H1 (cell line): ENCODE results near the gene DENND4B. TPM values are rescaled to one million over a fixed set of nuclear protein-coding genes. Genes with fewer than 3 reads are reported as not detected.
A peak's percentile ranks its signal among the peaks of the same experiment; 100 is the strongest.

Source experiments
- CTCF ChIA-PET: fragments of 300-600 bp; sonication (Branson Sonifier 250); formaldehyde crosslinking; loops from one replicate; lab custom pipeline; 2021; ENCODE audit not compliant: partially characterized antibody; lab: Charles Lee
- POLR2A ChIA-PET: fragments of 300-600 bp; sonication (Branson Sonifier 250); formaldehyde crosslinking; loops from one replicate; lab custom pipeline; 2021; ENCODE audit warnings: inconsistent platforms; ENCODE audit not compliant: partially characterized antibody; lab: Charles Lee
- DNase-seq, 2 experiments: peaks; one replicate each; pipeline versions ENCODE4 v3.0.0 to v3.0.0-alpha.2; 2010 to 2022; ENCODE audit warnings: low spot score in 2 of 2, low read depth in 1 of 2, mixed read lengths in 1 of 2
- FAIRE-seq: peaks from 2 replicates; lab custom pipeline; 2011; peaks lifted over from hg19 to GRCh38; lab: Jason Lieb, UNC
- H2AFZ ChIP-seq: 2 replicates; pipeline ENCODE4 v1.8.1; 2012; ENCODE audit warnings: low read length, inconsistent platforms
- H2AK5ac ChIP-seq: 2 replicates; pipeline ENCODE4 v1.6.1; 2013; ENCODE audit warnings: low read depth, low read length
- H2BK120ac ChIP-seq: replicated peaks from 2 replicates; pipeline ENCODE3; 2013; ENCODE audit warnings: low read depth, low read length, inconsistent platforms
- H2BK12ac ChIP-seq: 2 replicates; pipeline ENCODE4 v1.6.1; 2013; ENCODE audit warnings: low read depth, low read length
- H2BK15ac ChIP-seq: 2 replicates; pipeline ENCODE4 v1.6.1; 2013; ENCODE audit warnings: low read length
- H2BK20ac ChIP-seq: 2 replicates; pipeline ENCODE4 v1.6.1; 2013; ENCODE audit warnings: low read length
- H2BK5ac ChIP-seq: 2 replicates; pipeline ENCODE4 v1.6.1; 2013; ENCODE audit warnings: low read depth, low read length
- H3K14ac ChIP-seq: 2 replicates; pipeline ENCODE4 v1.6.1; 2013; ENCODE audit warnings: inconsistent platforms; ENCODE audit not compliant: insufficient read length
- H3K18ac ChIP-seq: 2 replicates; pipeline ENCODE4 v1.6.1; 2013; ENCODE audit warnings: low read length; ENCODE audit errors: extremely low read depth
- H3K23ac ChIP-seq: 2 replicates; pipeline ENCODE4 v1.6.1; 2013; ENCODE audit warnings: inconsistent platforms; ENCODE audit not compliant: insufficient read length
- H3K23me2 ChIP-seq: 2 replicates; pipeline ENCODE4 v1.6.1; 2013; ENCODE audit warnings: low read depth, low read length
- H3K27ac ChIP-seq: 2 replicates; pipeline ENCODE4 v1.6.1; 2011; ENCODE audit warnings: low read depth, low read length, inconsistent platforms
- H3K27me3 ChIP-seq, 4 experiments: replicated peaks in 1 of 4; 1 replicate in 1 of 4; 2 replicates in 3 of 4; pipeline versions ENCODE4 v1.6.1 to v1.8.1; 2011 to 2013; ENCODE audit warnings: low read length in 3 of 4, mild to moderate bottlenecking in 3 of 4, inconsistent platforms in 2 of 4, mixed read lengths in 2 of 4, moderate library complexity in 1 of 4; ENCODE audit not compliant: control insufficient read depth in 3 of 4, insufficient read depth in 3 of 4; ENCODE audit errors: extremely low read depth in 1 of 4
- H3K36me3 ChIP-seq, 4 experiments: 2 replicates each; pipeline versions ENCODE4 v1.6.1 to v1.8.1; 2011 to 2013; ENCODE audit warnings: mild to moderate bottlenecking in 4 of 4, low read length in 3 of 4, moderate library complexity in 2 of 4, control low read depth in 1 of 4, inconsistent platforms in 1 of 4; ENCODE audit not compliant: insufficient read depth in 4 of 4, control insufficient read depth in 2 of 4
- H3K4ac ChIP-seq: replicated peaks from 2 replicates; pipeline ENCODE3; 2013; ENCODE audit warnings: low read length, low read depth, mixed read lengths, inconsistent platforms; ENCODE audit not compliant: insufficient read length
- H3K4me1 ChIP-seq, 4 experiments: replicated peaks in 1 of 4; 1 replicate in 1 of 4; 2 replicates in 3 of 4; pipeline versions ENCODE4 v1.6.1 to v1.8.1; 2011 to 2013; ENCODE audit warnings: low read length in 3 of 4, inconsistent platforms in 2 of 4, mixed read lengths in 1 of 4; ENCODE audit not compliant: insufficient read depth in 4 of 4, control insufficient read depth in 3 of 4
- H3K4me2 ChIP-seq, 2 experiments: 2 replicates each; pipeline versions ENCODE4 v1.6.1 to v1.8.1; 2011 to 2013; ENCODE audit warnings: low read depth in 2 of 2, low read length in 2 of 2, control low read depth in 1 of 2, inconsistent platforms in 1 of 2, mild to moderate bottlenecking in 1 of 2; ENCODE audit not compliant: insufficient read depth in 1 of 2
- H3K4me3 ChIP-seq, 4 experiments: fragments of 200-600, 300-600 bp in 1 of 4; sonication (generic), shearing (Covaris generic), sonication (Bioruptor Twin) in 1 of 4; 2 replicates each; pipeline versions ENCODE4 v1.5.1 to v1.8.1; 2011 to 2016; ENCODE audit warnings: low read length in 4 of 4, low read depth in 3 of 4, control low read depth in 2 of 4, inconsistent platforms in 2 of 4, mild to moderate bottlenecking in 2 of 4, mixed read lengths in 1 of 4, moderate library complexity in 1 of 4; ENCODE audit not compliant: insufficient read depth in 2 of 4; ENCODE audit errors: extremely low read depth in 1 of 4
- H3K56ac ChIP-seq: replicated peaks from 2 replicates; pipeline ENCODE3; 2013; ENCODE audit warnings: low read depth, mild to moderate bottlenecking, mixed read lengths, low read length, inconsistent platforms; ENCODE audit not compliant: insufficient read length
- H3K79me1 ChIP-seq: 2 replicates; pipeline ENCODE4 v1.6.1; 2013; ENCODE audit warnings: low read depth, low read length, control low read depth
- H3K79me2 ChIP-seq, 2 experiments: 2 replicates each; pipeline versions ENCODE4 v1.6.1 to v1.8.1; 2012 to 2013; ENCODE audit warnings: low read length in 2 of 2, mild to moderate bottlenecking in 2 of 2, inconsistent platforms in 1 of 2; ENCODE audit not compliant: insufficient read depth in 2 of 2, control insufficient read depth in 1 of 2
- H3K9ac ChIP-seq, 4 experiments: replicated peaks in 1 of 4; 1 replicate in 1 of 4; 2 replicates in 3 of 4; pipeline versions ENCODE4 v1.6.1 to v1.8.1; 2011 to 2013; ENCODE audit warnings: low read depth in 3 of 4, low read length in 3 of 4, control low read depth in 2 of 4, mild to moderate bottlenecking in 2 of 4, moderate library complexity in 2 of 4, inconsistent platforms in 1 of 4; ENCODE audit errors: extremely low read depth in 1 of 4
- H3K9me3 ChIP-seq, 2 experiments: 2 replicates each; pipeline versions ENCODE4 v1.6.1 to v1.8.1; 2012 to 2013; ENCODE audit warnings: mild to moderate bottlenecking in 2 of 2, moderate library complexity in 2 of 2, control low read depth in 1 of 2, inconsistent platforms in 1 of 2, low read depth in 1 of 2, low read length in 1 of 2, mixed read lengths in 1 of 2; ENCODE audit not compliant: insufficient read depth in 2 of 2
- H4K20me1 ChIP-seq, 2 experiments: replicated peaks in 1 of 2; 2 replicates each; pipeline versions ENCODE3 to v1.8.1; 2011 to 2013; ENCODE audit warnings: inconsistent platforms in 2 of 2, low read length in 2 of 2, mild to moderate bottlenecking in 1 of 2; ENCODE audit not compliant: insufficient read depth in 2 of 2, control insufficient read depth in 1 of 2
- H4K5ac ChIP-seq: 2 replicates; pipeline ENCODE4 v1.6.1; 2013; ENCODE audit warnings: low read length, low read depth, mixed read lengths, inconsistent platforms; ENCODE audit not compliant: insufficient read length
- H4K8ac ChIP-seq: 2 replicates; pipeline ENCODE4 v1.8.0; 2013; ENCODE audit warnings: mild to moderate bottlenecking, moderate library complexity, low read length, inconsistent platforms; ENCODE audit not compliant: insufficient read depth; ENCODE audit errors: extremely low read depth
- H4K91ac ChIP-seq: replicated peaks from 2 replicates; pipeline ENCODE3; 2013; ENCODE audit warnings: low read length, mixed read lengths, inconsistent platforms; ENCODE audit not compliant: insufficient read length
- CBX5 ChIP-seq: fragments of 300-800, 300-1000 bp; sonication (generic); IDR thresholded peaks from 2 replicates; pipeline ENCODE4 v1.7.1; 2016; ENCODE audit warnings: antibody characterized with exemption, low read length, low read depth
- HDAC2 ChIP-seq, 2 experiments: fragments of 300-600 bp in 1 of 2; sonication (generic) in 1 of 2; IDR thresholded peaks; 2 replicates each; pipeline ENCODE4 v1.6.1; 2011 to 2012; ENCODE audit warnings: low read depth in 2 of 2, low read length in 2 of 2, mild to moderate bottlenecking in 2 of 2, moderate library complexity in 2 of 2, borderline replicate concordance in 1 of 2, inconsistent platforms in 1 of 2
- KDM5A ChIP-seq: fragments of 200-600 bp; IDR thresholded peaks from 2 replicates; pipeline ENCODE4 v1.7.1; 2012; ENCODE audit warnings: mild to moderate bottlenecking, low read length, inconsistent platforms, mixed read lengths
- POLR2AphosphoS5 ChIP-seq: IDR thresholded peaks from 2 replicates; pipeline ENCODE4 v1.6.1; 2011; ENCODE audit warnings: low read depth, low read length
- RFX5 ChIP-seq: IDR thresholded peaks from 2 replicates; pipeline ENCODE4 v1.6.1; 2011; ENCODE audit warnings: low read depth, low read length, improper control_type of control experiment, borderline replicate concordance
- SRF ChIP-seq: IDR thresholded peaks from 2 replicates; pipeline ENCODE4 v1.6.1; 2011; ENCODE audit warnings: mild to moderate bottlenecking, low read depth, low read length, moderate library complexity
- TBP ChIP-seq: IDR thresholded peaks from 2 replicates; pipeline ENCODE4 v1.6.1; 2011; ENCODE audit warnings: low read depth, low read length, improper control_type of control experiment
- WGBS, 2 experiments: shearing (Covaris generic) in 1 of 2; methylation state at CpG; one replicate each; pipeline versions ENCODE4 v1.1.6 to v1.1.7; 2013 to 2015; ENCODE audit warnings: low lambda C conversion rate in 2 of 2, mixed read lengths in 2 of 2, inconsistent platforms in 1 of 2, low coverage in 1 of 2, missing lambda C conversion rate in 1 of 2; ENCODE audit not compliant: insufficient replicate concordance in 2 of 2, insufficient coverage in 1 of 2, insufficient read length in 1 of 2; ENCODE audit errors: extremely low coverage in 1 of 2, missing lambda C conversion rate in 1 of 2; 5-methylcytosine and 5-hydroxymethylcytosine counted together
- polyA plus RNA-seq, 7 experiments: library from polyadenylated mRNA; depleted of rRNA in 3 of 7; stranded (reverse) in 5 of 7; unstranded in 2 of 7; fragments of >200 nt in 5 of 7; fragments of 200-250 nt in 2 of 7; gene quantifications; 1 replicate in 5 of 7; 2 replicates in 1 of 7; 4 replicates in 1 of 7; pipeline versions ENCODE4 v1.2.1 to v1.2.3, GENCODE V29; 2011 to 2013; ENCODE audit warnings: missing spikeins in 2 of 7, mixed read lengths in 2 of 7
- total RNA-seq: library from RNA; stranded (reverse); fragmentation: NEBNext Ultra II Directional; extraction: Animal tissue kit (Norgen Biotek cat#: 25700); gene quantifications from 2 replicates; pipeline ENCODE4 v1.2.1, GENCODE V29; 2021

The DENND4B gene
- total and polyA plus RNA-seq, 2 of the 8 experiments (the other 6 are each of a cell fraction or from before 2014, with no cell fraction given), result 45.6 to 61.1 TPM

GRCh38 chr1:153973525-153973924 is 27.0 kb upstream of the DENND4B start:
- Histone ChIP-seq H3K27ac (no peak overlapping the region), H3K23ac (no peak overlapping the region), H3K4me1 (peaks cover 0 to 6% (median under 1%) of the 10 kb centered on the region in 4 experiments; a peak in 4 of 7 replicates), H2BK120ac (no peak overlapping the region), H3K9ac (no peak overlapping the region), H4K20me1 (no peaks in the 10 kb centered on the region), H2AK5ac (no peak overlapping the region), H3K79me1 (peaks cover 6% of the 10 kb centered on the region), H4K5ac (no peak overlapping the region), H2BK5ac (no peak overlapping the region), H2BK12ac (no peak overlapping the region), H3K4me2 (no peak overlapping the region), H3K14ac (no peak overlapping the region), H3K56ac (no peak overlapping the region), H3K23me2 (peaks cover 13% of the 10 kb centered on the region), H2AFZ (no peak overlapping the region), H4K8ac (no peak overlapping the region), H3K27me3 (no peaks in the 10 kb centered on the region), H2BK15ac (no peak overlapping the region), H3K36me3 (peaks cover 11 to 36% (median 18%) of the 10 kb centered on the region in 4 experiments; a peak in 7 of 8 replicates), H3K4ac (no peak overlapping the region), H4K91ac (no peak overlapping the region), H3K4me3 (no peak overlapping the region), H3K9me3 (no peaks in the 10 kb centered on the region), H2BK20ac (no peak overlapping the region), H3K18ac (no peak overlapping the region), H3K79me2 (peaks cover 0 to 24% of the 10 kb centered on the region in 2 experiments; a peak in 2 of 4 replicates)
- WGBS, 2 experiments, result 83% methylated on average over 7 of the region's 7 CpGs; no CpG with 5 or more reads in 1 of the 2 experiments
- ChIA-PET POLR2A (interaction anchor here (1.3 to 15.5 kb wide), 5 partner anchors 8 to 181 kb away, joined by 3 to 276 read pairs (median 156); partner anchors contain the start of genes CREB3L4, CRTC2, DENND4B and RAB13), CTCF (interaction anchor here (2.2 to 3.8 kb wide), 3 partner anchors 10 to 27 kb away, joined by 8 to 14 read pairs (median 8); partner anchors contain the start of genes DENND4B, RAB13 and SLC39A1)
- no peak for DNase-seq
- TF ChIP-seq POLR2AphosphoS5 (0 out of 2 replicates have a peak, but pooled peaks have one; percentile 7), KDM5A (no peak), SRF (no peak), RFX5 (no peak), CBX5 (no peak), HDAC2 (IDR thresholded peaks at IDR 0.05; ENCODE audit: borderline replicate concordance in 1 of 2, low read depth in 2 of 2, low read length in 2 of 2) (no peak), TBP (no peak)
- FAIRE-seq, result no peak
